ENCODE measurements around the gene TMEM165. TPM values are rescaled to one million over a fixed set of nuclear protein-coding genes. Genes with fewer than 3 reads are reported as not detected.

The TMEM165 gene
- total and polyA plus RNA-seq, 2 of the 4 experiments (the other 2 are of a cell fraction): 49.6 to 83.0 TPM

DNA sequence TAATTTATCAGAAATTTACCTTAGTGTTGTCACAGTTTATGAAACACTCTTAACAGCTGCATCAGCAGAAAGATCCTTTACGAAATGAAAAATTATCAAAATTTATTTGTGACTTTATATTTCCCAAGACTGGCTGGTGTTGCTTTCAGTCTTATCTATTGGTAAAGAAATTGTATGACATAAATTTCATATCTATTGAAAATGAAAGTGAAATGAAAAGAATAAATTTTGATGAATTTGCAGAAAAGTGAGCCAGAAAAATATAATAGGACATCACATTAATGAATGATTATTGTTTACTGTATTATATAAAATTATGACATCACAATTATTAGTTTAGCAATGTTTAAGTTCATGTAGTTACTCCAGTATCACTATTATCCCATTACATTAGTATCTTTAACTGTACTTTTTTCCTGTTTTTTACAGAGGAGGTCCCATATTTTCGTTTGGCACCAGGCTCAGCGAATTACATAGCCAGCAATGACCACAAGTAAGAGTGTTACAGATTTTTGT, 13.2 kb upstream of the TMEM165 start:
- H3K56ac ChIP-seq (ENCODE audit: extremely low read depth, insufficient read depth, low read length): no peak overlapping the region
- ATAC-seq (ENCODE audit: low read depth) (no peak), DNase-seq (no peak)
- H3K27me3 ChIP-seq (ENCODE audit: control insufficient read depth, insufficient read depth, low read length): no peaks in the 10 kb centered on the region
- H2BK20ac ChIP-seq (ENCODE audit: low read depth, low read length): no peak overlapping the region
- no peak overlapping the region for H2BK120ac ChIP-seq (ENCODE audit: low read depth, low read length)
- BruUV-seq (replicated peaks): no TSS peak
- dilution Hi-C loops (cut with HindIII; ENCODE audit: low sequenced_read_pairs, unreplicated experiment) (no loop called here), intact Hi-C loops (cut with micrococcal nuclease) (no loop called here), in situ Hi-C loops (cut with MboI; ENCODE audit: low sequenced_read_pairs) (no loop called here)
- H4K20me1 ChIP-seq (ENCODE audit: insufficient read depth, low read length): no peaks in the 10 kb centered on the region
- H3K36me3 ChIP-seq (ENCODE audit: control insufficient read depth, insufficient read depth, low read length): no peaks in the 10 kb centered on the region
- no peak overlapping the region for H2AK5ac ChIP-seq (ENCODE audit: low read depth, low read length)
- H3K9me3 ChIP-seq (ENCODE audit: control insufficient read depth, insufficient read depth, low read length): no peaks in the 10 kb centered on the region
- H3K18ac ChIP-seq (ENCODE audit: low read depth, low read length): no peak overlapping the region
- no peak overlapping the region for H4K8ac ChIP-seq (ENCODE audit: low read depth in 2 of 2, low read length in 2 of 2)
- H2BK15ac ChIP-seq (ENCODE audit: low read depth, low read length): no peak overlapping the region
- no peak overlapping the region for H3K27ac ChIP-seq (ENCODE audit: insufficient read depth, low read length)
- no peak overlapping the region for H2BK5ac ChIP-seq (ENCODE audit: low read depth, low read length, poor library complexity, severe bottlenecking)
- H3K79me1 ChIP-seq (ENCODE audit: low read depth in 1 of 2, low read length in 2 of 2): no peaks in the 10 kb centered on the region
- no peak overlapping the region for H3K4ac ChIP-seq (ENCODE audit: low read depth, low read length)
- TF ChIP-seq BHLHE40 (IDR thresholded peaks at IDR 0.05; ENCODE audit: low read depth, low read length) (no peak), MAFK (IDR thresholded peaks at IDR 0.05; ENCODE audit: low read depth, low read length) (no peak; the same call in none of the 2 replicates), USF2 (IDR thresholded peaks at IDR 0.05; ENCODE audit: low read depth, low read length) (no peak), FOS (IDR thresholded peaks at IDR 0.05; ENCODE audit: low read depth, low read length) (no peak), MAZ (IDR thresholded peaks at IDR 0.05; ENCODE audit: borderline replicate concordance, low read depth, low read length) (no peak), RCOR1 (IDR thresholded peaks at IDR 0.05; ENCODE audit: insufficient replicate concordance, low read length) (no peak), CHD1 (IDR thresholded peaks at IDR 0.05; ENCODE audit: low read depth, low read length) (no peak), CEBPB (IDR thresholded peaks at IDR 0.05; ENCODE audit: low read depth, low read length) (no peak), RAD21 (IDR thresholded peaks at IDR 0.05; ENCODE audit: low read length) (no peak), RFX5 (IDR thresholded peaks at IDR 0.05; ENCODE audit: low read depth, low read length) (no peak), NFE2L2 (IDR thresholded peaks at IDR 0.05; ENCODE audit: low read depth, low read length) (no peak), ELK1 (IDR thresholded peaks at IDR 0.05; ENCODE audit: borderline replicate concordance, low read depth, low read length) (no peak), MXI1 (IDR thresholded peaks at IDR 0.05; ENCODE audit: borderline replicate concordance, low read depth, low read length) (no peak), SMC3 (IDR thresholded peaks at IDR 0.05; ENCODE audit: low read depth, low read length) (no peak), POLR2A (IDR thresholded peaks at IDR 0.05; ENCODE audit: low read depth, low read length) (no peak)
- TF ChIP-seq, protein P1, sequence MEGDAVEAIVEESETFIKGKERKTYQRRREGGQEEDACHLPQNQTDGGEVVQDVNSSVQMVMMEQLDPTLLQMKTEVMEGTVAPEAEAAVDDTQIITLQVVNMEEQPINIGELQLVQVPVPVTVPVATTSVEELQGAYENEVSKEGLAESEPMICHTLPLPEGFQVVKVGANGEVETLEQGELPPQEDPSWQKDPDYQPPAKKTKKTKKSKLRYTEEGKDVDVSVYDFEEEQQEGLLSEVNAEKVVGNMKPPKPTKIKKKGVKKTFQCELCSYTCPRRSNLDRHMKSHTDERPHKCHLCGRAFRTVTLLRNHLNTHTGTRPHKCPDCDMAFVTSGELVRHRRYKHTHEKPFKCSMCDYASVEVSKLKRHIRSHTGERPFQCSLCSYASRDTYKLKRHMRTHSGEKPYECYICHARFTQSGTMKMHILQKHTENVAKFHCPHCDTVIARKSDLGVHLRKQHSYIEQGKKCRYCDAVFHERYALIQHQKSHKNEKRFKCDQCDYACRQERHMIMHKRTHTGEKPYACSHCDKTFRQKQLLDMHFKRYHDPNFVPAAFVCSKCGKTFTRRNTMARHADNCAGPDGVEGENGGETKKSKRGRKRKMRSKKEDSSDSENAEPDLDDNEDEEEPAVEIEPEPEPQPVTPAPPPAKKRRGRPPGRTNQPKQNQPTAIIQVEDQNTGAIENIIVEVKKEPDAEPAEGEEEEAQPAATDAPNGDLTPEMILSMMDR (conservative IDR thresholded peaks at IDR 0.05; ENCODE audit: low read depth, low read length): no peak
- ChIA-PET POLR2A (ENCODE audit: unreplicated experiment) (no interaction called here), CTCF (interaction anchor here (0.6 kb wide), 1 partner anchor 38 kb away, joined by 3 read pairs; no protein-coding TSS in a partner anchor)
- no peak overlapping the region for H3K4me3 ChIP-seq (ENCODE audit: insufficient read depth, low read depth, low read length)
- H3K4me2 ChIP-seq (ENCODE audit: low read depth, low read length): no peak overlapping the region
- H4K5ac ChIP-seq (ENCODE audit: low read depth, low read length): no peak overlapping the region
- H3K23ac ChIP-seq (ENCODE audit: low read depth, low read length): no peak overlapping the region
- WGBS, 2 experiments (ENCODE audit: extremely low coverage in 2 of 2, insufficient read length in 1 of 2): no CpG with 5 or more reads among the region's 3 CpGs
- H3K4me1 ChIP-seq (ENCODE audit: control insufficient read depth, insufficient read depth, low read length): peaks cover 4% of the 10 kb centered on the region; the same call in 1 of the 2 replicates
- H4K91ac ChIP-seq (ENCODE audit: insufficient read depth, low read depth, low read length): no peak overlapping the region
- no peak overlapping the region for H2AFZ ChIP-seq (replicated peaks; ENCODE audit: low read length, poor library complexity)
- H2AK9ac ChIP-seq (replicated peaks; ENCODE audit: low read depth, low read length, poor library complexity): no peak overlapping the region
- no peak overlapping the region for H3K14ac ChIP-seq (replicated peaks; ENCODE audit: low read depth, low read length)
- no peaks in the 10 kb centered on the region; the same call in 1 of the 2 replicates for H3K9me1 ChIP-seq (ENCODE audit: insufficient read depth, low read length)
- H3K9ac ChIP-seq (ENCODE audit: low read depth, low read length): no peak overlapping the region
